Astrocyte (in vitro differentiated cells and primary cell): ENCODE measurements around the gene AACS. TPM values are rescaled to one million over a fixed set of nuclear protein-coding genes. Genes with fewer than 3 reads are reported as not detected.
A peak's percentile ranks its signal among the peaks of the same experiment; 100 is the strongest.

Experiments
- DNase-seq: peaks from one replicate; pipeline ENCODE4 v3.0.0-alpha.2; 2010; ENCODE audit warnings: low read depth
- FAIRE-seq: peaks from 2 replicates; lab custom pipeline; 2011; peaks lifted over from hg19 to GRCh38; lab: Jason Lieb, UNC
- H2AFZ ChIP-seq: 2 replicates; pipeline ENCODE4 v1.6.0; 2012; ENCODE audit warnings: low read depth, low read length, inconsistent platforms
- H3K27ac ChIP-seq: 2 replicates; pipeline ENCODE4 v1.5.1; 2011; ENCODE audit warnings: low read depth, low read length, inconsistent platforms
- H3K27me3 ChIP-seq: 2 replicates; pipeline ENCODE4 v1.6.0; 2011; ENCODE audit warnings: low read length, inconsistent platforms; ENCODE audit not compliant: insufficient read depth
- H3K36me3 ChIP-seq: 2 replicates; pipeline ENCODE4 v1.5.1; 2011; ENCODE audit warnings: low read length, inconsistent platforms; ENCODE audit not compliant: insufficient read depth
- H3K4me1 ChIP-seq: 2 replicates; pipeline ENCODE4 v1.5.1; 2011; ENCODE audit warnings: low read length, inconsistent platforms; ENCODE audit not compliant: insufficient read depth
- H3K4me2 ChIP-seq: 2 replicates; pipeline ENCODE4 v1.6.0; 2012; ENCODE audit warnings: low read length, inconsistent platforms
- H3K4me3 ChIP-seq: 2 replicates; pipeline ENCODE4 v1.5.1; 2011; ENCODE audit warnings: low read depth, mild to moderate bottlenecking, low read length, inconsistent platforms; ENCODE audit not compliant: insufficient read depth
- H3K79me2 ChIP-seq: 2 replicates; pipeline ENCODE4 v1.6.0; 2012; ENCODE audit warnings: mild to moderate bottlenecking, low read length, inconsistent platforms; ENCODE audit not compliant: insufficient read depth
- H3K9ac ChIP-seq: 2 replicates; pipeline ENCODE4 v1.6.0; 2012; ENCODE audit warnings: mild to moderate bottlenecking, low read length, inconsistent platforms
- H3K9me3 ChIP-seq: 2 replicates; pipeline ENCODE4 v1.5.1; 2012; ENCODE audit warnings: low read depth, mild to moderate bottlenecking, low read length, inconsistent platforms; ENCODE audit not compliant: insufficient read depth
- H4K20me1 ChIP-seq: 2 replicates; pipeline ENCODE4 v1.6.0; 2012; ENCODE audit warnings: low read length, inconsistent platforms; ENCODE audit not compliant: insufficient read depth
- H3K27ac Mint-ChIP-seq: one replicate; pipeline ENCODE4 v1.8.0; 2021; ENCODE audit warnings: mild to moderate bottlenecking, mixed read lengths; ENCODE audit not compliant: unreplicated experiment
- H3K27me3 Mint-ChIP-seq: one replicate; pipeline ENCODE4 v1.8.0; 2021; ENCODE audit warnings: low read depth, mixed read lengths; ENCODE audit not compliant: unreplicated experiment
- H3K36me3 Mint-ChIP-seq: one replicate; pipeline ENCODE4 v1.8.0; 2021; ENCODE audit warnings: low read depth, mixed read lengths; ENCODE audit not compliant: unreplicated experiment
- H3K4me1 Mint-ChIP-seq: one replicate; pipeline ENCODE4 v1.8.0; 2021; ENCODE audit warnings: low read depth, mixed read lengths; ENCODE audit not compliant: unreplicated experiment
- H3K4me3 Mint-ChIP-seq: one replicate; pipeline ENCODE4 v1.8.0; 2021; ENCODE audit warnings: mild to moderate bottlenecking, moderate library complexity, mixed read lengths; ENCODE audit not compliant: unreplicated experiment
- H3K9me3 Mint-ChIP-seq: one replicate; pipeline ENCODE4 v1.8.0; 2021; ENCODE audit warnings: mild to moderate bottlenecking, mixed read lengths; ENCODE audit not compliant: unreplicated experiment
- CTCF ChIP-seq: IDR thresholded peaks from 2 replicates; pipeline ENCODE4 v1.5.1; 2011; ENCODE audit warnings: low read depth, mild to moderate bottlenecking, inconsistent platforms, low read length, moderate library complexity; ENCODE audit not compliant: insufficient read depth
- EZH2 ChIP-seq: IDR thresholded peaks from 2 replicates; pipeline ENCODE4 v1.6.1; 2012; ENCODE audit warnings: mild to moderate bottlenecking, low read length, inconsistent platforms; ENCODE audit not compliant: insufficient read depth
- total RNA-seq: library from RNA; stranded (reverse); gene quantifications from 2 replicates; pipeline ENCODE4 v1.2.1, GENCODE V29; 2021

AACS gene
- total RNA-seq, 1 donor from 2014 or later = 22.5 TPM

GRCh38 chr12:125183187-125184067 is 118.2 kb downstream of the AACS start:
- Histone ChIP-seq H3K4me2 (peak overlapping the region; percentile 68), H3K79me2 (no peaks in the 10 kb centered on the region), H3K9ac (peak overlapping the region; percentile 16), H3K36me3 (no peaks in the 10 kb centered on the region), H3K9me3 (no peaks in the 10 kb centered on the region), H3K27me3 (peaks cover 13% of the 10 kb centered on the region), H3K4me3 (no peak overlapping the region), H3K4me1 (peaks cover 27% of the 10 kb centered on the region), H4K20me1 (peaks cover 10% of the 10 kb centered on the region), H2AFZ (peak overlapping the region; percentile 51), H3K27ac (no peak overlapping the region)
- Mint-ChIP-seq H3K27me3 (peaks cover 24% of the 10 kb centered on the region), H3K27ac (no peak overlapping the region), H3K36me3 (no peaks in the 10 kb centered on the region), H3K4me3 (peak overlapping the region; percentile 20), H3K9me3 (no peaks in the 10 kb centered on the region), H3K4me1 (peaks cover 15% of the 10 kb centered on the region)
- TF ChIP-seq CTCF (peak; percentile 87), EZH2 (no peak)
- peak; percentile 60 for DNase-seq
- FAIRE-seq = no peak

GRCh38 chr12:125184213-125184967 is 119.2 kb downstream of the AACS start:
- Histone ChIP-seq H3K27me3 (peaks cover 22% of the 10 kb centered on the region), H3K4me2 (peak overlapping the region; percentile 68)
- no peaks in the 10 kb centered on the region for H3K9me3 Mint-ChIP-seq

More at GRCh38 chr12:125184213-125184967, 119.2 kb downstream of the AACS start:
- H3K4me3 Mint-ChIP-seq = peak overlapping the region; percentile 9
- Histone ChIP-seq H3K79me2 (no peaks in the 10 kb centered on the region), H3K9me3 (no peaks in the 10 kb centered on the region), H3K4me1 (peaks cover 27% of the 10 kb centered on the region), H4K20me1 (peaks cover 18% of the 10 kb centered on the region), H3K36me3 (no peaks in the 10 kb centered on the region), H3K27ac (no peak overlapping the region), H3K4me3 (no peak overlapping the region), H3K9ac (no peak overlapping the region), H2AFZ (no peak overlapping the region)
- H3K4me1 Mint-ChIP-seq = peaks cover 15% of the 10 kb centered on the region
- H3K27ac Mint-ChIP-seq = no peak overlapping the region
- no peak for DNase-seq
- no peak for FAIRE-seq
- no peak for TF ChIP-seq EZH2
- TF ChIP-seq CTCF = no peak
- peaks cover 33% of the 10 kb centered on the region for H3K27me3 Mint-ChIP-seq
- H3K36me3 Mint-ChIP-seq = no peaks in the 10 kb centered on the region
